COLO668 (cell line): ENCODE results near the gene S100Z.
A peak's percentile ranks its signal among the peaks of the same experiment; 100 is the strongest.
"Not testable (repeated sequence)": the region's sequence is repeated elsewhere in the genome, so short reads cannot be mapped to it uniquely, and the experiment has no call there.

Source experiments
- DNase-seq: peaks from one replicate; lab custom pipeline; 2025; ENCODE audit not compliant: unreplicated experiment; lab: John Stamatoyannopoulos, UW

S100Z gene

DNA sequence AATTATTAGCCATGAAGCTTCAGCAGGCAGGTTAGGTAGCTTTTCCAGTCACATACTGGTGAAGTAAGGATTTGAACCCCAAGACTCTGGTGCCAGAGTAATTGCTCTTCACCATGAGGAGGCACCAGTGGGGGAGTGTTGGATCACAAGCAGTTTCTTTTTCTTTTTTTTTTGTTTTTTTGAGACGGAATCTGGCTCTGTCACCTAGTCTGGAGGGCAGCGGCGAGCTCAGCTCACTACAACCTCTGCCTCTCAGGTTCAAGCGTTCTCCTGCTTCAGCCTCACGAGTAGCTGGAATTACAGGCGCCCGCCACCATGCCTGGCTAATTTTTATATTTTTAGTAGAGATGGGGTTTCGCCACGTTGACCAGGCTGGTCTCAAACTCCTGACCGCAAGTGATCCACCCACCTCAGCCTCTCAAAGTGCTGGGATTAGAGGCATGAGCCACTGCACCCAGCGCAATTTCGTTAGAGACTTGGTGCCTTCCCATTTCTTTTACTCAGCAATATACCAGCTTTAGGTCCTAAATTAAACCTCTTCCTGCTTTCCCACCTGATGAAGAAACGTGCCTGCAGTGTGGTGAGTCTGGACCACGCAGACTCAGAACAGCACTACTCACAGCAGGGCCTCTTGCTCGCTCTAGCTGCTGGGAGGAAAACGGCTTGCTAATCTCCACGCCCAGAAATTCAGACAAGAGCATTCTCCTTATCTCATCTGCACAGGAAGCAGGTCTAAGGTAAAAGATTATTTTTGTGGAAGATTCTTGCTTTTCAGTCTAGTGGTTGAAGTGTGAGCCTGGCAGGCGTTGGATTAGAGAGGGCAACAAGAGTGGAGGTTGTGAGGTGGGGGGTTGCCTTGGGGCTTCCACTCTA is at the start of gene S100Z:
S100Z (plus strand) TSS at position 596 of the 873 bp plus-strand sequence. CDS start 25,346 bp downstream, outside the sequence.
- no peak for DNase-seq

DNA sequence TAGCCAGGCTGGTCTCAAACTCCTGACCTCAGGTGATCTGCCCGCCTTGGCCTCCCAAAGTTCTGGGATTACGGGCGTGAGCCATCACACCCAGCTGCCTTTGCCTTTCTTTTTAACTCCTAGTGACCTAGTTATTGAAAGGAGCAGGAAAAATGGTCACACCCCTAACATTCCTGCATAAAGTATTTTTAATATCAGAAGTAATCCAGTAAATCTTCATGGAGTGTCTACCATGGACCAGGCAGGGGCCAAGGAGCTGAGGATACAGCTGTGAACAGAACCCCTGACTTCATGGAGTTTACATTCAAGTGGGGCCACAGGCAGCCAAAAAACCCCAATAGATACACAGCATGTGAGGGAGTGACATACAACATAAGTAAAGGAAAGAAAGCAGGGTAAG is 49.2 kb upstream of the S100Z start:
- DNase-seq = no peak

DNA sequence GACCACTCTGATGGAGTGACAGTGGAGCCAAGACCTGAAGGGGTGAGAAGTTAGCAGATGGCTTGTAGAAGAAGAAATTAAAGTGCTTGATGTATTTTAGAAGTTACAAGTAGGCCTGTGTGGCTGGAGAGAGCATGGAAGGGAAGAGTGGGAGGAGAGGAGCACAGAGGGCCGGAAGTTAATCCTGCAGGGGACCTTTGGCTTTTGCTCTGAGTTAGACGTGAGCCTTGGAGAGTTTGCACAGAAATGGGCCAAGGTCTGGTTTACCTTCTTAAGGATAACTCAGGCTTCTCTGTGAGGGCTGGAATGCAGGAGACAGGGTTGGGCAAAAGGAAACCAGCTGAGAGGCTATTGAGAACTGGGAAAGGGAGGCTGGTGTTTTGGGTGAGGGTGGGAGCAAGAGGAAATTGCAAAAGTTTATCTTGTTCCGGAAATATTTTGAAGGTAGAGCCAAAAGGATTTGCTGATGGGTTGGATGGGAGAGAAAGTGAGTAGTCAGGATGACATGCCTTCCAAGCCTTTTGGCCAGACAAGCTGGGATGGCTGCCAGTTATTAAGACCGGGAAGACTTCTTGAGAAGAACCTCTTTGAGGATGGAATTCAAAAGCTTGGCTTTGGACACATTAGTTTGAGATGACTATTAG is 48.5 kb upstream of the S100Z start:
- DNase-seq = no peak

DNA sequence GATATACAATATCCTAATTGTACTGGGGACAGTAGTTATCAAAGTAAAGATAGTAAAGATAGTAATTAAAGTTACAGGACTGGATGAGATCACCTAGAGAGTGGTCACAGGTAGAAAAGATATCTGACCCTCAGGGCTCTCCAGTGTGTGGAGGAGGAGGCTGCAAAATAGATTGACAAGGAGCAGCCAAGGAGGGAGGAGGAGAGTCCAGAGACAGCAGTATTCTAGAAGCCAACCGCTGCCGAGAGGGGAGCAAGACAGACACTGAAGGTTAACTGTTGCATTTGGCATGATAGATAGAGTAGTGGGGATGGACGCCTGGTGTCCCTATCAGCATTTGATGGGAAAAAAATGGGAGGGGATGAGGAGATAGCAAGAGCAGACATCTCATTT is 48.0 kb upstream of the S100Z start:
- DNase-seq = no peak

DNA sequence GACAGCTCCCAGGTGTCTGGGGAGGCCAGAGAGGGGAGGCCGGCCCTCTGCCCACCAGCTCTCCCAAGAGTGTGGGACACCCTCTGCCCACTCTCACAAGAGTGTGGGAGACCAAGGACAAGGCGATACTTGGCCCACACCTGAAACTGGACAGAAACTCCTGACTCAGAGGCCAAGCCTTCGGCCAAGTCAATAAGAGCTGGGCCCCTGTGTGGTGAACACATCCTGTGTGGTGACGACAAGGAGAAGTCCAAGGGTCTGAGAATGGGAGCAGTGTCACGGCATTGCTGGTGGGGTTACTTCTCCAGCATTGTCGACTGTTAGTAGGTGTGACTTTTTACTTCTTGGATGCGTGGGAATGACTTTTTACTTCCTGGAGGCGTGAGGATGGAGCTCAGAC is 45.5 kb upstream of the S100Z start:
- DNase-seq = no peak

DNA sequence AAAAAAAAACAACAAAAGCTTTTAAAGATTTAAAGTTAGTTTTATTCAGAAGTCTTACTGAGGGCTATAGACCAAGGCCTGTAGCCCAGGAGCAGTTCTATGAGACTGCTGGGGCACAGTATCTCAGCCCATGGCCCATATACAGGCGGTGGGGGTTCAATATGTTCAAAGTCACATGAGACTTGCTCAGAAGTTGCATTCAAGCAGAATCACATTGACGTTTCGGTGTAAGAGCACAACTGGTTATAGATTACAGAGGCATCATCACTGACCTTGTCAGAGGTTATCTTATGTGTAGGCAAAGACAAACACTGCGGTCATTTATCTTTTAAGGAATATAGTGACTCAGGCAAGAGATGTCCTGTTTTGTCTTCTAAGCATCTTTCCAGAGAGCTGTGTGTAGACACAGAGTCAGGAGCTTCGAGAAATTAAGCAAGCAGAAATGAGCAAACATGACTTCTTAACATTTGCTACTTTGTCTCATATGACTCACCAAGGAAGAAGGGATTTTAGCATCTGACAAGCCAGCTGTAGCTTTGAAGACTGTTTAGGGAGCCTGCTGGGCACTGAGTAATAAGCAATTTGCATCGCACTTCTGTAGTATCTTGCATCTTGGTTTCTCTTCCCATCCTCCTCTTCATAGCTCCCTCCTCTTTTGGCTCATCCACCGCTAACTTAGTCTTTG is 43.9 kb upstream of the S100Z start:
- DNase-seq = no peak

DNA sequence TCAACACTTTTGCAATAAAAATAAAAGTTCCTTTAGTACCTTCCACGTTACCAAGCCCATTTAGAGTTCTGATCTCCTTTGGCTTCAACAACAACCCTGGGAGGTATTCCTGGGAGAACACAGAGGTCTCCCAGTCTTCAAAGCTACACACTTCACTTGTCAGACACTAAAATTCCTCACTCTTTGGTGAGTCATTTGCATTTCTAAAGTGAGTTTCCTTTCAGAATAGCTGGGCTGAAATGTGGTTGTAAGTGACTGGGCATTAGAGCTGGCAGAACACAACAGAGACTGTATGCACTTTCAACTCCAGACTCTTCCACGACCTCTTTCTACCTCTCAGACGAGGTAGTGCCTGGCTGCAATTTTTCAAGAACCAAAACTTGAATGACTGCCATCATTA is 42.5 kb upstream of the S100Z start:
- DNase-seq = no peak

DNA sequence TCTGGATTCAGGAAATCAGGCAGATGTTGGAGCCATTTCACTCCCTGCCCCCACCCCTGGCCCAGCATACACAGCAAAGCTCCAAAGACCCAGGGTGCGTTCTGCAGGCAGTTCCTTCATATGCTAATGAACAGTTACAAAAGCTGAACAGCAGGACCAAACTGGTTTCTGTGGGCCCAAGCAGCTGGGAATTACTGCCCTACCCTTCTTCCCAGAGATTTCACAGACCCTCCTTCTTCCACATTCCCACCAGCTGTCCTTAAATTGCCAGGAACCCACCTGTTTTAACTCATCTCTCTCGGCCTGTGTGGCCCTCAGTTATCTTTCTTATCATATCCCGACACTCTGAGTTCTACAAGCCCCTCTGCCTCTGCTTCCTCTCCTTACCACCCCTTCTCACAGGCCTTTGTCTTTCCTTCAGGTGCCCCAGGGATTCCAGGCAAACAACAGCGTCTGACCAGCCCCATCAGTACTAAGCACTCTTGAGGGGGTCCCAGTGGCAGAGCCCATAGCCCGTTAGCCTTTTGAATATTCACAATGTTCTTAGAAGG is 41.6 kb upstream of the S100Z start:
- DNase-seq = no peak

DNA sequence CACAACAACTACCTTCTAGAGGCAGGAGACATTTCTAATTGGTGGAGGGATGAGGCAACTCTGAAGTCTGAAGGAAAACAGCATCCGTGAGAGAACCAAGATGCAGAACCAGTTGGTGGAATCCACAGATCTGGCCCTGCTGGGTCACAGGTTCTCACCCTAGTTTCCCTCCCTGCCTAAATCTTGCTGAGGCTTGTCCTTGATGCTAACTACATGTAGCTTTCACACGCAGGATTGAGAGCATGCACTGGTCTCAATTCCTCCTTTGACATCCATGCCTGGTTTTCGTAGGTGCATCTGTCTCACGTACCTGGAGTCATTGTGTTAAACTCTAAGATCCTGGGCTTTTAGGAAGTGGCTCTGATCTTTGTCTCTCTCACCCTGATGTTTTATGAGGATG is 40.7 kb upstream of the S100Z start:
- DNase-seq = no peak

DNA sequence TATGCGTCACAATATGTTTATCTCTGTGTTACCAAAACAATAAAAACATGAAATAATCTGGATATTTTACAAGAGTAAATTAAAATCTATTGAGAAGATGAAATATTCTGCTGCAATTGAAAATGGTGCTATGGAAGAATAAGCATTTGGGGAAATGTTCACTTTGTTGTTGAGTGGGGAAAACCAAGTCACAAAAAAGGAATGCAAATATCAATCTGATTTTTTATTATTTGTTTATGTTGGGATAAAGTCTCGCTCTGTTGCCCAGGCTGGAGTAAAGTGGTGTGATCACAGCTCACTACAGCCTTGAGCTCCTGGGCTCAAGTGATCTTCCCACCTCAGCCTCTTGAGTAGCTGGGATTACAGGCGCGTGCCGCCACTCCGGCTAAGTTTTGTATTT is 39.6 kb upstream of the S100Z start:
- no peak for DNase-seq

DNA sequence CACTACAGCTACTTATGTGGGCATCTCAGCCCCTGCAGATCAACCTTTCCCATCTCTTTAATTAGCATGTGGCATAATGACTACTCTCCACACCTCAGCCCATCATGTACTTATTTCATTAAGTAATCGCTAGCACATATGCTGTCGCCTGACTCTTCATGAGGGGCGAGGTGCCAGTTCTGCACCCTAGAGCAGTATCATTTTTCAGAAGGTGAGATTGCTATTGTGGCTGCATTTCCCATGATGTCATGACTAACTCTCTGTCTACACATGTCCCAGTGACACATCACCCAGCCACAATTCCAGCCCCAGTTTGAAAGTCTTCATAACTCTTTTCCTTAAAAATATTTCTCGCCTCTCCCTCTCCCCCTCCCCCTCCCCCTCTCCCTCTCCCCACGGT is 38.6 kb upstream of the S100Z start:
- no peak for DNase-seq

DNA sequence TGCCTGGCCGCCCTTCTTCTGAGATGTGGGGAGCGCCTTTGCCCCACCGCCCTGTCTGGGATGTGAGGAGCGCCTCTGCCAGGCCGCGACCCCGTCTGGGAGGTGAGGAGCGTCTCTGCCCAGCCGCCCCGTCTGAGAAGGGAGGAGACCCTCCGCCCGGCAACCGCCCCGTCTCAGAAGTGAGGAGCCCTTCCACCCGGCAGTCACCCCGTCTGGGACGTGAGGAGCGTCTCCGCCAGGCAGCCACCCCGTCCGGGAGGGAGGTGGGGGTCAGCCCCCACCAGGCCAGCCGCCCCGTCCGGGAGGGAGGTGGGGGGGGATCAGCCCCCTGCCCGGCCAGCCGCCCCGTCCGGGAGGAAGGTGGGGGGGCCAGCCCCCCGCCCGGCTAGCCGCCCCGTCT is 37.6 kb upstream of the S100Z start:
- DNase-seq = not testable (repeated sequence)

DNA sequence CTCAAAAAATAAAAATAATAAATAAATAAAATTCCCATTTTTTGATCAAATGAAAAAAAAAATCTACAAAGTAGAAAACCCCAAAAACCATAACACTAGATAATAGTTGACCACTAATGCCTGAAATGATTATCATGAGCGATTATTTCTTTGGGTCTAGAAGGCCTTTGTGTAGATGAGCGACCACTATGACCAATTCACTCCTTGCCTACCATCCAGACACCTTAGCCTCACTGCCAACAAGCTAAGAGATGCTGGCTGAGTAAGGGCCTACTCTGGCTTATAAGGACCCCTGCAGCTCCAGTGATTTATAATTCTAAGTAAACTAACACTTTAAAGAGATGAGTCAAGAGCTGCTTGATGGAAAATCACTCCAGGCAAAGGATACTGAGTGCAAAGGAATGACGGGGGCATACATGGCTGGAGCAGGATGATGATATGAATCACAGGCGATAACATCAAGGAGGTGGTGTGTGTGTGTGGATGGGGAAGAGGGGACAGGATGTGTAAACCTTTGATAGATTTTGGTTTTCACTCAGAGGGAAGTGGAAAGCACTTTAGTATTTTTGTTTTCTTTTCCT is 35.7 kb upstream of the S100Z start:
- DNase-seq = no peak

DNA sequence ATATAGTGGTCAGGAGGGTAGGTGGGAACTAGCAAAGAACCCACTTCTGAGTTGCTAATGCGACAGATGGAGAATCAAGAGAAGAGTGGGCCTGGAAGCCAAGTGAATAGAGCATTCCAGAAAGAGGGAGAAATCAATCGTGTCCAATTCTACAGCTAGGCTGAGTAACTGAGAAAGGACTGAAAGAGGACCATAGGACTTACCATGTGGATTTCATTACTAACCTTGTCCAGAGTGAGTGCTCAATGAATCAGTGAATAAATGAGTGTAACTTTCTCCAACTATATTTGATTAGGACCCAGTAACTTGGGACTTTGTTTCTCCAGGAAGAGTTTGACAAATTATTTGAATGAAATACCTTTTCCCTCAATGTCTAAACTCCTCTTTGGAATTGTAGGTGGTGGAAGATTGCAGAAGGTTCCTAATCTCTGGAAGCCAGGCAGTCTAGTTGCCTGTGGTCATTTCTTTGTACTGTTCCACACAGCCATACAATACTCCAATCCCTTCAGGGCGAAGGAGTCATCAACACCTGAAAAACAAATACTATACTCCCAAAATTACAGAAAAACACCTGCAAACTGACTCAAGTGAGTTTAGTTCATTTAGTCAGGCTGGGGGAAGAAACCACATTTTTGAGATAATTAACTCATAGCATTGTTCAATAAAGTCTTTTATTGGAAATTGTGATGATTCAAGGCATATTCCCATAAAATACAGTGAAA is 33.5 kb upstream of the S100Z start:
- no peak for DNase-seq

DNA sequence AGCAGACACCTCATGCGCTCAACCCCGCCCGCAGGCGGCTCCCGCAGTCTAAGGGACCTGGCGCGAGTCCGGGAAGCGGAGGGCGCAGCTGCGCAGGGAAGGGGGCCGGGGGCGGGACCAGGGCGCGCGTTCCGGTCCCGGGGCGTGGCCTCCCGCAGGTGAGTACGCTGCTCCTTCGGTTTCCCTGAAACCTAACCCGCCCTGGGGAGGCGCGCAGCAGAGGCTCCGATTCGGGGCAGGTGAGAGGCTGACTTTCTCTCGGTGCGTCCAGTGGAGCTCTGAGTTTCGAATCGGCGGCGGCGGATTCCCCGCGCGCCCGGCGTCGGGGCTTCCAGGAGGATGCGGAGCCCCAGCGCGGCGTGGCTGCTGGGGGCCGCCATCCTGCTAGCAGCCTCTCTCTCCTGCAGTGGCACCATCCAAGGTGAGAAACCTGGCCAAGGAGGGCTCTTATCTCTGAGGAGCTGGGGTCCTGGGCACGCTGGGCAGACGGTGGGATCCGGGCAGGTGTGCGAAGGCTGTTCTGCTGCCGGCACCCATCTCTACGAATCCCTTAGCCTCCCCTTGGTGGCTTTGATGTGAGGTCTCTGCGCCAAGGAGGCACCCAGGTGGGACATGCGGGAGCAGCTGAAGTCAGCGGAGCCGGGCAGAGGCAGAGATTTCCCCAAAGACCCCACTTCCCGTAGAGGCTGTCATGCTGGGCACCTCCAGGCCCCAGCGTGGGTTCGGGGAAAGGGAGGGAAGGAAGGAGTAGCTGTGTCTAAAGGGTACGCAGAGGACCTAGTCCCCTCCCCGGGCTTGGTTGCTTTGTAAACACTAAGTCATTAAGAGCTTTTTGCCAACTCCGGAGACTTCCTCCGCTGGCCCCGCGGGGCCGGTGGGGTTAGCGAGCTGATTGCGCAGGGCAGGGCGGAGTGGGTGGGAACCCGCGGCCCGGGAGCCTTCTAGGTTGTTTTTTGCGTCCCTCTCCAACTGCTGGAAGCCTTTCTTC is 30.7 kb upstream of the S100Z start, which contains the start of gene F2RL1:
F2RL1 (plus strand) TSS at position 187 of the 988 bp plus-strand sequence; CDS start at position 340, 153 bp downstream.
- DNase-seq = peak; percentile 81

DNA sequence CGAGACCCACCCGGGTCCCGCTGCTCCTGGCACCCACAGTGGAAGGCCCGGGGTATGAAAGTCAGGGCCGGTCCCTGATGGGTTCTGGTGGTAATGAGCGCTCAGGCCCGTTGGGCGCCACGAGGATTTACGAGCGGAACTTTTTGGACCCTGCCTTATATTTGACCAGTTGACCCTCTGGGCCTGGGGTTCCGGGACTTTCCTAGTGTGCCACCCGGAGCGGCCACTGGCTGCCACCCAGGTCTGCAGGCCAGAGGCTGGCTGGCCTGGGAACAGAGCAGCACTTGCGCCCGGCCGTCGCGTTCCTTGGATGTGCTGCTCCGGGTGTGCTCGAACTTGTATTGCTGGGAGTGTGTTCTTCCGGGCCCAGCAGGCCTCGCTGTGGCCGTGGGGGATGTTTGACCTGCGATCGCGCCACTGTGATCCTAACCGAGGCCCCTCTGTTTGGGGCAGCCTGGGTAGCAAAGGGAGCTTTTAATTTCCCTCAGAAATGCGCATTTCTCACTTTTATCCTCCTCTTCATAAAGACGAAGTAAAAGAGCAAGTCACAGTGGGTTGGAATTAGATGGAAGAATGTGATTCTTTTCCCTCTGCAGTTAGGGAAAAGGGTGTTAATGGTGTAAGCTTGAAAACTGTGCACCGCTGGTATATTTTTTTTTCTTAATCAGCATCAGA is 29.8 kb upstream of the S100Z start:
- DNase-seq = no peak

DNA sequence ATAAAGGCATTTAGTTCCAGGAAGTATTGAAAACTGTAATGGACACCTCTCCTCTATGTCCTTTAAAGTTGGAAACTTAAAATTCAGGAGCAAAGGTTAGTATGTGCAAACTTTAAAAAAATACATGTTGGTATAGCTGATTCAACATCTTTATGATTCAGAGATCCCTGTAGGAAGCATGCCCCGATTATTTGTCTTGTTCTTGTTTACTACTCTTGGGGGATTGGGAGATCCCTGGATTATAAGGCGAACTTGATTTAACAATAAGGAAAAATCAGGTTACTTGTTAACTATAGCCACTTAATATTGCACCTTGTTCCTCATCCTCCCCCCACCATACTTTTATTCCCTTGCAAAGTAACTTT is 29.3 kb upstream of the S100Z start:
- DNase-seq = no peak

DNA sequence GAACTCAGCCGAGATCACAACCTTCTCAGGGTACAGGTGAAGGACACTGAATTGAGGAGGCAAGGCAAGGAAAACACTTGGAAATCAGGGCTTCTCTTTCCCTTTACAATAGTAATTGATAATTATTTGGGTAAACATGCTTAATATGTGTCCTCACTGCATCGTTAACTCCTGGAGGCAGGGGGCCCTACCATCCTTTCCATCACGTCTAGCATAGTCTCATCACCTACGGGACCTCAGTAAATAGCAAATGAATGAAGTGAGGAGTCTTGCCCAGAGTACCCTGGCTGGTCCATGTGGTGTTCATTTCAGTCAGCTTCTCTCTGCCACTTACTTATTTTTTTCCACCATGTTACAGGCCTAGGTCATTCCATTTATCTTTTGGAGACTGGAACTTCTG is 28.7 kb upstream of the S100Z start:
- DNase-seq = no peak
